Measurements from ENCODE around the gene INPP5D. TPM values are rescaled to one million over a fixed set of nuclear protein-coding genes. Genes with fewer than 3 reads are reported as not detected.
"Not testable (repeated sequence)": the region's sequence is repeated elsewhere in the genome, so short reads cannot be mapped to it uniquely, and the experiment has no call there.

Gene INPP5D
- total RNA-seq, 2 experiments from 2014 or later: 79.5 to 92.6 TPM

DNA sequence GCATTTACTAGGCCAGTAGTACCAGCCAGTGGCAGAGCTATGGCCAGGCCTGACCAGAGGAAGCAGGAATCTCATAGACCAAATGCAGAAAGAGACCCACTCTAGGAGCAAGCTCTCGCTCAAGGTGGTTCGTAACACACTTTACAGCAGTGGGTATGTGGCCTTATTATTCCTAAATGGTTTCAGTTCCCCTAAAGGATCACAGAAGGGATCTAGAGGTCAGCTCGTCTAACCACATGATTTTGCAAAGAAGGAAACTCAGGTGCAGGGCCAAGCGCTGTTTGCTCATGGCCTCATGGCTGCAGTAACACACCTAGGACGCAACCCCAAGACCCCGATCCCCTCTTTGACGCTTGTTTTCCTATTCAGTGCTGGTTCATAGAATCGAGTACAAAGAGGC is 125.8 kb downstream of the INPP5D start:
- H2AFZ ChIP-seq (ENCODE audit: low read length): peak overlapping the region; percentile 18; the same call in 1 of the 2 replicates
- ChIA-PET POLR2A (interaction anchor here (0.7 to 2.0 kb wide), 6 partner anchors 10 to 51 kb away, joined by 3 to 10 read pairs (median 4); no protein-coding TSS in a partner anchor), CTCF (ENCODE audit: unreplicated experiment) (no interaction called here)
- no TSS peak for BruUV-seq (replicated peaks)
- peaks cover 25% of the 10 kb centered on the region for H3K4me1 ChIP-seq (ENCODE audit: insufficient read depth, low read length, poor library complexity, severe bottlenecking)
- H3K9me3 ChIP-seq (ENCODE audit: low read length): no peaks in the 10 kb centered on the region
- H3K79me2 ChIP-seq (ENCODE audit: insufficient read depth, low read depth, low read length): no peaks in the 10 kb centered on the region
- peak overlapping the region; percentile 74 for H3K4me2 ChIP-seq (ENCODE audit: low read length)
- peak overlapping the region; percentile 37 for H3K4me3 ChIP-seq (ENCODE audit: low read depth, low read length, poor library complexity, severe bottlenecking)
- H4K20me1 ChIP-seq (ENCODE audit: insufficient read depth, low read length): no peaks in the 10 kb centered on the region
- TF ChIP-seq EZH2phosphoT487 (IDR thresholded peaks at IDR 0.05; ENCODE audit: borderline replicate concordance, low read depth, low read length): no peak
- TF ChIP-seq, protein P1, sequence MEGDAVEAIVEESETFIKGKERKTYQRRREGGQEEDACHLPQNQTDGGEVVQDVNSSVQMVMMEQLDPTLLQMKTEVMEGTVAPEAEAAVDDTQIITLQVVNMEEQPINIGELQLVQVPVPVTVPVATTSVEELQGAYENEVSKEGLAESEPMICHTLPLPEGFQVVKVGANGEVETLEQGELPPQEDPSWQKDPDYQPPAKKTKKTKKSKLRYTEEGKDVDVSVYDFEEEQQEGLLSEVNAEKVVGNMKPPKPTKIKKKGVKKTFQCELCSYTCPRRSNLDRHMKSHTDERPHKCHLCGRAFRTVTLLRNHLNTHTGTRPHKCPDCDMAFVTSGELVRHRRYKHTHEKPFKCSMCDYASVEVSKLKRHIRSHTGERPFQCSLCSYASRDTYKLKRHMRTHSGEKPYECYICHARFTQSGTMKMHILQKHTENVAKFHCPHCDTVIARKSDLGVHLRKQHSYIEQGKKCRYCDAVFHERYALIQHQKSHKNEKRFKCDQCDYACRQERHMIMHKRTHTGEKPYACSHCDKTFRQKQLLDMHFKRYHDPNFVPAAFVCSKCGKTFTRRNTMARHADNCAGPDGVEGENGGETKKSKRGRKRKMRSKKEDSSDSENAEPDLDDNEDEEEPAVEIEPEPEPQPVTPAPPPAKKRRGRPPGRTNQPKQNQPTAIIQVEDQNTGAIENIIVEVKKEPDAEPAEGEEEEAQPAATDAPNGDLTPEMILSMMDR (conservative IDR thresholded peaks at IDR 0.05; ENCODE audit: low read length): no peak
- no peaks in the 10 kb centered on the region for H3K9me2 ChIP-seq (ENCODE audit: insufficient read depth, low read length)
- DNase-seq (ENCODE audit: low spot score): peak; percentile 78
- H3K27ac ChIP-seq (ENCODE audit: low read depth, low read length, poor library complexity, severe bottlenecking): peak overlapping the region; percentile 78
- intact Hi-C loops (cut with micrococcal nuclease; ENCODE audit: unreplicated experiment): loop anchor here (2.0 kb wide), 2 partner anchors 65 to 85 kb away; partner anchors contain the start of gene ATG16L1
- peaks cover 74% of the 10 kb centered on the region for H3K36me3 ChIP-seq (ENCODE audit: insufficient read depth, low read length)

DNA sequence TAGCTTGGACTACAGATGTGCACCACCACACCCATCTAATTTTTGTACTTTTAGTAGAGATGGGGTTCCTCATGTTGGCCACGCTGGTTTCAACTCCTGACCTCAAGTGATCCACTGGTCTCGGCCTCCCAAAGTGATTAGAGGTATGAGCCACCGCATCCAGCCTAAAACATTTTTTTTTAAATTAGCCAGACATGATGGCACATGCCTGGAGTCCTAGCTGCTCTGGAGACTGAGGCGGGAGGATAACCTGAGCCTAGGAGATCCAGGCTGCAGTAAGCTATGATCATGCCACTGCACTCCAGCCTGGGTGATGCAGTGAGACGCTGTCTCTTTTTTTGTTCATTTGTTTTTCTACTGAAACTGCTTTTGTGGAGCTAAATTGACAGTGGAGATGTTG is 126.7 kb downstream of the INPP5D start:
- peaks cover 25% of the 10 kb centered on the region for H3K4me1 ChIP-seq (ENCODE audit: insufficient read depth, low read length, poor library complexity, severe bottlenecking)
- H3K9me2 ChIP-seq (ENCODE audit: insufficient read depth, low read length): no peaks in the 10 kb centered on the region
- H3K27ac ChIP-seq (ENCODE audit: low read depth, low read length, poor library complexity, severe bottlenecking): no peak overlapping the region
- H3K9me3 ChIP-seq (ENCODE audit: low read length): no peaks in the 10 kb centered on the region
- no peak overlapping the region for H3K4me2 ChIP-seq (ENCODE audit: low read length)
- no peak for TF ChIP-seq EZH2phosphoT487 (IDR thresholded peaks at IDR 0.05; ENCODE audit: borderline replicate concordance, low read depth, low read length)
- TF ChIP-seq, protein P1 (conservative IDR thresholded peaks at IDR 0.05; ENCODE audit: low read length): no peak
- BruUV-seq (replicated peaks): no TSS peak
- H4K20me1 ChIP-seq (ENCODE audit: insufficient read depth, low read length): no peaks in the 10 kb centered on the region
- peaks cover 80% of the 10 kb centered on the region for H3K36me3 ChIP-seq (ENCODE audit: insufficient read depth, low read length)
- H3K4me3 ChIP-seq (ENCODE audit: low read depth, low read length, poor library complexity, severe bottlenecking): no peak overlapping the region
- no peak overlapping the region for H2AFZ ChIP-seq (ENCODE audit: low read length)
- intact Hi-C loops (cut with micrococcal nuclease; ENCODE audit: unreplicated experiment): loop anchor here (2.0 kb wide), 2 partner anchors 64 to 86 kb away; partner anchors contain the start of gene ATG16L1
- ChIA-PET CTCF (ENCODE audit: unreplicated experiment) (no interaction called here), POLR2A (interaction anchor here (0.6 to 2.0 kb wide), 2 partner anchors 37 to 50 kb away, joined by 3 to 6 read pairs; no protein-coding TSS in a partner anchor)
- no peak for DNase-seq (ENCODE audit: low spot score)
- no peaks in the 10 kb centered on the region for H3K79me2 ChIP-seq (ENCODE audit: insufficient read depth, low read depth, low read length)

DNA sequence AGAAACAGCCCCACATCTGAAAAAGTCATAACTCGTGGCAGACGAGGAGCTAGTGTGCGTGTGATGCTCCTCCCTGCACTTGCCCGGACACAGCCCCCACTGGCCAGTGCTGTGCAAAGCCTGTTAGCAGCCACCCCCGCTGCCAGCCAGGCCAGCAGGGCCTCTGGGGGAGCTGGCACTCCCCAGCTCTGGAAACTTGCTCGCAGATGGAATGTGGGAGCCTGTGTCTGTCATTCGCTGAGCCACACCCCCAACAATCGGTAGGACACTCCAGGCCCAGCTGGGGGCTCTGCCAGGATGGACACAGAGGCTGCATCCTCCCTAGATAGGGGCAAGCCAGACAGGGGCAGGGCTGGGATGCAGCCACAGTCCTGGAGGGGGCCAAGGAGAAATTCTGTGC is 128.9 kb downstream of the INPP5D start:
- Histone ChIP-seq H3K79me2 (ENCODE audit: insufficient read depth, low read depth, low read length) (no peaks in the 10 kb centered on the region), H3K4me1 (ENCODE audit: insufficient read depth, low read length, poor library complexity, severe bottlenecking) (peaks cover 25% of the 10 kb centered on the region), H4K20me1 (ENCODE audit: insufficient read depth, low read length) (no peaks in the 10 kb centered on the region), H3K4me2 (ENCODE audit: low read length) (no peak overlapping the region), H3K36me3 (ENCODE audit: insufficient read depth, low read length) (peaks cover 72% of the 10 kb centered on the region), H2AFZ (ENCODE audit: low read length) (no peak overlapping the region), H3K4me3 (ENCODE audit: low read depth, low read length, poor library complexity, severe bottlenecking) (no peak overlapping the region), H3K9me3 (ENCODE audit: low read length) (no peaks in the 10 kb centered on the region), H3K27ac (ENCODE audit: low read depth, low read length, poor library complexity, severe bottlenecking) (no peak overlapping the region), H3K9me2 (ENCODE audit: insufficient read depth, low read length) (no peaks in the 10 kb centered on the region)
- ChIA-PET CTCF (ENCODE audit: unreplicated experiment) (no interaction called here), POLR2A (no interaction called here)
- TF ChIP-seq, protein P1 (conservative IDR thresholded peaks at IDR 0.05; ENCODE audit: low read length): no peak
- TF ChIP-seq EZH2phosphoT487 (IDR thresholded peaks at IDR 0.05; ENCODE audit: borderline replicate concordance, low read depth, low read length): no peak
- no TSS peak for BruUV-seq (replicated peaks)
- DNase-seq (ENCODE audit: low spot score): no peak
- intact Hi-C loops (cut with micrococcal nuclease; ENCODE audit: unreplicated experiment): no loop called here

DNA sequence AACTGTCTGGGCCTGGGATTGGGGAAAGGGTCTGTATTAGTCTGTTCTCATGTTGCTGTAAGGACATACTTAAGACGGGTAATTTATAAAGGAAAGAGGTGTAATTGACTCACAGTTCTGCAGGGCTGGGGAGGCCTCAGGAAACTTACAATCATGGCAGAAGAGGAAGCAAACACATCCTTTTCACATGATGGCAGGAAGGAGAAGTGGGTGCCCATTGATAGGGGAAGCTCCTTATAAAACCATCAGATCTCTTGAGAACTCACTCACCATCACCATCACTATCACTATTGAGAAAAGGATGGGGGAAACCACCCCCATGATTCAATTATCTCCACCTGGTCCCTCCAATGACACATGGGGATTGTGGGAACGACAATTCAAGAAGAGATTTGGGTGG is 130.9 kb downstream of the INPP5D start:
- H3K4me1 ChIP-seq (ENCODE audit: insufficient read depth, low read length, poor library complexity, severe bottlenecking); DNase-seq (ENCODE audit: low spot score); H3K27ac ChIP-seq (ENCODE audit: low read depth, low read length, poor library complexity, severe bottlenecking); CTCF ChIA-PET (ENCODE audit: unreplicated experiment); intact Hi-C loops (cut with micrococcal nuclease; ENCODE audit: unreplicated experiment); H3K79me2 ChIP-seq (ENCODE audit: insufficient read depth, low read depth, low read length); POLR2A ChIA-PET; BruUV-seq (replicated peaks); H2AFZ ChIP-seq (ENCODE audit: low read length); H3K4me2 ChIP-seq (ENCODE audit: low read length); H4K20me1 ChIP-seq (ENCODE audit: insufficient read depth, low read length); H3K4me3 ChIP-seq (ENCODE audit: low read depth, low read length, poor library complexity, severe bottlenecking); H3K9me3 ChIP-seq (ENCODE audit: low read length); H3K9me2 ChIP-seq (ENCODE audit: insufficient read depth, low read length): not testable (repeated sequence)
- H3K36me3 ChIP-seq (ENCODE audit: insufficient read depth, low read length): peaks cover 72% of the 10 kb centered on the region

All from OCI-LY7 (cell line).